OCI-LY7 (cell line): Measurements from ENCODE around the gene GULP1. TPM values are rescaled to one million over a fixed set of nuclear protein-coding genes. Genes with fewer than 3 reads are reported as not detected.

ENCODE experiments used
- BruUV-seq: library from RNA; stranded (reverse); fragments of 400-500 nt; replicated peaks from 2 replicates; lab custom pipeline; 2021; lab: Mats Ljungman, UMichigan
- CTCF ChIA-PET: fragments of 300-600 bp; sonication (Branson Sonifier 250); formaldehyde crosslinking; loops from one replicate; lab custom pipeline; 2022; ENCODE audit warnings: antibody characterized with exemption; ENCODE audit not compliant: unreplicated experiment; lab: Charles Lee
- POLR2A ChIA-PET: fragments of 300-600 bp; sonication (Branson Sonifier 250); formaldehyde crosslinking; loops from one replicate; lab custom pipeline; 2022; ENCODE audit warnings: antibody characterized with exemption; lab: Charles Lee
- DNase-seq: peaks from one replicate; pipeline ENCODE4 v3.0.0-alpha.2; 2015; ENCODE audit warnings: low spot score
- H2AFZ ChIP-seq: fragments of 200-600 bp; sonication (generic), shearing (Covaris generic); 2 replicates; pipeline ENCODE4 v1.6.1; 2014; ENCODE audit warnings: mild to moderate bottlenecking, antibody characterized with exemption, low read length, moderate library complexity
- H3K27ac ChIP-seq: fragments of 200-600 bp; sonication (generic); 2 replicates; pipeline ENCODE4 v1.5.1; 2014; ENCODE audit warnings: mixed run types, low read depth, mild to moderate bottlenecking, moderate library complexity, low read length, inconsistent platforms; ENCODE audit not compliant: poor library complexity, severe bottlenecking
- H3K36me3 ChIP-seq: fragments of 200-600 bp; sonication (generic); 2 replicates; pipeline ENCODE4 v1.6.1; 2014; ENCODE audit warnings: mild to moderate bottlenecking, antibody characterized with exemption, low read length, moderate library complexity, mixed read lengths; ENCODE audit not compliant: insufficient read depth
- H3K4me1 ChIP-seq: fragments of 200-600 bp; sonication (generic); 2 replicates; pipeline ENCODE4 v1.5.1; 2014; ENCODE audit warnings: mild to moderate bottlenecking, low read length; ENCODE audit not compliant: insufficient read depth, poor library complexity, severe bottlenecking
- H3K4me2 ChIP-seq: fragments of 200-600 bp; sonication (generic); 2 replicates; pipeline ENCODE4 v1.6.1; 2014; ENCODE audit warnings: mild to moderate bottlenecking, low read length
- H3K4me3 ChIP-seq: fragments of 200-600 bp; sonication (generic); 2 replicates; pipeline ENCODE4 v1.5.1; 2014; ENCODE audit warnings: mild to moderate bottlenecking, low read depth, low read length; ENCODE audit not compliant: poor library complexity, severe bottlenecking
- H3K79me2 ChIP-seq: fragments of 200-600 bp; sonication (generic); 2 replicates; pipeline ENCODE4 v1.6.1; 2016; ENCODE audit warnings: low read depth, mild to moderate bottlenecking, low read length, moderate library complexity, mixed read lengths; ENCODE audit not compliant: insufficient read depth
- H3K9me2 ChIP-seq: fragments of 200-600 bp; sonication (generic); 2 replicates; pipeline ENCODE4 v1.6.1; 2016; ENCODE audit warnings: mild to moderate bottlenecking, low read length, mixed read lengths; ENCODE audit not compliant: insufficient read depth
- H3K9me3 ChIP-seq: fragments of 200-600 bp; sonication (generic); 2 replicates; pipeline ENCODE4 v1.6.1; 2014; ENCODE audit warnings: mild to moderate bottlenecking, mixed run types, low read length, mixed read lengths
- H4K20me1 ChIP-seq: fragments of 200-600 bp; sonication (generic); 2 replicates; pipeline ENCODE4 v1.6.1; 2014; ENCODE audit warnings: mild to moderate bottlenecking, antibody characterized with exemption, low read length, moderate library complexity, mixed read lengths; ENCODE audit not compliant: insufficient read depth
- EZH2phosphoT487 ChIP-seq: fragments of 200-600 bp; sonication (generic); IDR thresholded peaks from 2 replicates; pipeline ENCODE4 v1.6.1; 2018; ENCODE audit warnings: low read depth, borderline replicate concordance, mild to moderate bottlenecking, mixed run types, antibody characterized with exemption, low read length, moderate library complexity, mixed read lengths
- intact Hi-C: fragments of 100-400 bp; cut with micrococcal nuclease; formaldehyde crosslinking; loops from one replicate; pipeline ENCODE4 v1.10.0; 2022; ENCODE audit not compliant: unreplicated experiment
- total RNA-seq, 2 experiments: library from RNA; depleted of rRNA in 1 of 2; stranded (reverse); fragments of >200 nt in 1 of 2; shearing (Covaris generic) in 1 of 2; gene quantifications; 2 replicates each; pipeline ENCODE4 v1.2.3, GENCODE V29; 2014 to 2022
- TF ChIP-seq, protein P1 (sequence below): fragments of 200-600 bp; sonication (generic); conservative IDR thresholded peaks from 2 replicates; pipeline ENCODE4 v1.5.1; 2014; ENCODE audit warnings: mild to moderate bottlenecking, antibody characterized with exemption, low read length, moderate library complexity, mixed read lengths

The GULP1 gene
- total RNA-seq, 2 experiments from 2014 or later: not detected

GRCh38 chr2:188379748-188380147, 88.1 kb downstream of the GULP1 start:
- Histone ChIP-seq H3K4me2 (no peak overlapping the region), H4K20me1 (no peaks in the 10 kb centered on the region)

DNA sequence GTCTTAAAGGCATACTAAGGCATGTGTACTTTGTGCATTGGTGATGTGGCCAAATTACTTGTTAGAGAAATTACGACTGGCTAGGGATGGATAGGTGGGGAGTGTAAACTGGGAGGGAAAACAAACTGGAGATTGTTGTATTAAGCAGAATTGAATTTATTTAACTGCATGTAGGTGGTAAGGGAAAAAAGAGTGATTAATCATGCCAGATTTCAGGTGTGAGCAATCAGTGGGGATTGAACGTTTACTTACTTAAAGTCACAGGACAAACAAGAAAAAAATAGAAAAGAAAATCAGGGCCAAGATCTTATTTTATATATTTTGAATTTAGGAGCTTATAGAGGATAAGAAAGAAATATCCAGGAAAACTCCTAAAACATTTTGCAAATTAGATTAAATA, 88.6 kb downstream of the GULP1 start:
- Histone ChIP-seq H2AFZ (no peak overlapping the region), H3K9me3 (no peaks in the 10 kb centered on the region), H3K4me2 (no peak overlapping the region), H3K79me2 (no peaks in the 10 kb centered on the region), H3K9me2 (no peaks in the 10 kb centered on the region), H4K20me1 (no peaks in the 10 kb centered on the region), H3K4me1 (no peaks in the 10 kb centered on the region), H3K4me3 (no peak overlapping the region), H3K36me3 (no peaks in the 10 kb centered on the region), H3K27ac (no peak overlapping the region)
- DNase-seq: no peak
- no TSS peak for BruUV-seq
- intact Hi-C loops: no loop called here
- ChIA-PET CTCF (no interaction called here), POLR2A (no interaction called here)
- TF ChIP-seq EZH2phosphoT487: no peak
- TF ChIP-seq, protein P1, sequence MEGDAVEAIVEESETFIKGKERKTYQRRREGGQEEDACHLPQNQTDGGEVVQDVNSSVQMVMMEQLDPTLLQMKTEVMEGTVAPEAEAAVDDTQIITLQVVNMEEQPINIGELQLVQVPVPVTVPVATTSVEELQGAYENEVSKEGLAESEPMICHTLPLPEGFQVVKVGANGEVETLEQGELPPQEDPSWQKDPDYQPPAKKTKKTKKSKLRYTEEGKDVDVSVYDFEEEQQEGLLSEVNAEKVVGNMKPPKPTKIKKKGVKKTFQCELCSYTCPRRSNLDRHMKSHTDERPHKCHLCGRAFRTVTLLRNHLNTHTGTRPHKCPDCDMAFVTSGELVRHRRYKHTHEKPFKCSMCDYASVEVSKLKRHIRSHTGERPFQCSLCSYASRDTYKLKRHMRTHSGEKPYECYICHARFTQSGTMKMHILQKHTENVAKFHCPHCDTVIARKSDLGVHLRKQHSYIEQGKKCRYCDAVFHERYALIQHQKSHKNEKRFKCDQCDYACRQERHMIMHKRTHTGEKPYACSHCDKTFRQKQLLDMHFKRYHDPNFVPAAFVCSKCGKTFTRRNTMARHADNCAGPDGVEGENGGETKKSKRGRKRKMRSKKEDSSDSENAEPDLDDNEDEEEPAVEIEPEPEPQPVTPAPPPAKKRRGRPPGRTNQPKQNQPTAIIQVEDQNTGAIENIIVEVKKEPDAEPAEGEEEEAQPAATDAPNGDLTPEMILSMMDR: no peak

More at GRCh38 chr2:188379748-188380147, 88.1 kb downstream of the GULP1 start:
- no TSS peak for BruUV-seq
- Histone ChIP-seq H3K79me2 (no peaks in the 10 kb centered on the region), H2AFZ (no peak overlapping the region), H3K27ac (no peak overlapping the region), H3K36me3 (no peaks in the 10 kb centered on the region), H3K4me1 (no peaks in the 10 kb centered on the region), H3K4me3 (no peak overlapping the region), H3K9me3 (no peaks in the 10 kb centered on the region), H3K9me2 (no peaks in the 10 kb centered on the region)
- POLR2A ChIA-PET: no interaction called here
- CTCF ChIA-PET: no interaction called here
- no peak for DNase-seq
- TF ChIP-seq EZH2phosphoT487: no peak
- TF ChIP-seq, protein P1: no peak
- intact Hi-C loops: no loop called here

DNA sequence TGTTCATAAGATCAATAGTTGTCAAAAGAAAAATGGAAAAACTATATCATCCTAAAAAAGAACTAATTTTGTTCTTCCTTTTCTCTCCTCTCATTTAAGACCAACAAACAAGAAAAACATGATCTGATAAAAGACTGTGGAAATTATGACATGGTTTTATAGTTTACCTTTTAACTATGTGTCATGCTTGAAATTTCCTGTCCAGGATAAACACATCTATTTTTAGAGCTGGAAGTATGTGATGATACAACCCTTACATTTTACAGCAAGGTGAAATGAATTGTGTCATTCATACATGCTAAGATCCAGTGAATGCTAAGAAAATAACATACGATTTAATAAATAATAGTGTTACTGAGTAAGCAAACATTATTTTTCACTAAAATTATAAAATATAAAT, 89.9 kb downstream of the GULP1 start:
- no peaks in the 10 kb centered on the region for H3K4me1 ChIP-seq
- no TSS peak for BruUV-seq
- H3K9me3 ChIP-seq: no peaks in the 10 kb centered on the region
- no peak overlapping the region for H2AFZ ChIP-seq
- H3K27ac ChIP-seq: no peak overlapping the region
- no peak for DNase-seq
- intact Hi-C loops: no loop called here
- no peaks in the 10 kb centered on the region for H3K9me2 ChIP-seq
- no peaks in the 10 kb centered on the region for H3K36me3 ChIP-seq
- POLR2A ChIA-PET: interaction anchor here (0.7 kb wide), 1 partner anchor 294 kb away, joined by 3 read pairs; no protein-coding TSS in a partner anchor
- H3K4me3 ChIP-seq: no peak overlapping the region
- no peaks in the 10 kb centered on the region for H3K79me2 ChIP-seq
- H3K4me2 ChIP-seq: no peak overlapping the region
- H4K20me1 ChIP-seq: no peaks in the 10 kb centered on the region
- no peak for TF ChIP-seq EZH2phosphoT487
- TF ChIP-seq, protein P1: no peak
- CTCF ChIA-PET: no interaction called here
